SK-N-SH (cell line): ENCODE measurements around the gene CFAP221. TPM values are rescaled to one million over a fixed set of nuclear protein-coding genes. Genes with fewer than 3 reads are reported as not detected.

Experiments used
- CTCF ChIA-PET: fragments of 300-600, 350-600 bp; formaldehyde crosslinking; extraction: SDS; loops from one replicate; lab custom pipeline; 2021; lab: Yijun Ruan, JAX
- POLR2A ChIA-PET: fragments of 350-600 bp; sonication (Branson Sonifier 250); formaldehyde crosslinking; extraction: SDS; loops from one replicate; lab custom pipeline; 2020; ENCODE audit warnings: antibody characterized with exemption, inconsistent platforms; lab: Yijun Ruan, JAX
- DNase-seq: peaks from one replicate; pipeline ENCODE4 v3.0.0; 2012
- H2AFZ ChIP-seq: fragments of 200-600 bp; sonication (generic); 2 replicates; pipeline ENCODE4 v1.8.1; 2016; ENCODE audit warnings: antibody characterized with exemption, mild to moderate bottlenecking, low read depth
- H3F3A ChIP-seq: fragments of 200-600 bp; sonication (generic); replicated peaks from 2 replicates; pipeline ENCODE3; 2016; ENCODE audit warnings: antibody characterized with exemption, mild to moderate bottlenecking; ENCODE audit not compliant: insufficient read depth
- H3K27ac ChIP-seq, 2 experiments: fragments of 200-500 bp in 1 of 2; fragments of 200-600 bp in 1 of 2; sonication (Bioruptor generic) in 1 of 2; sonication (generic), shearing (Covaris generic) in 1 of 2; 2 replicates each; pipeline versions ENCODE4 v1.5.1 to v1.6.1; 2014 to 2016; ENCODE audit warnings: low read depth in 2 of 2, inconsistent platforms in 1 of 2, low read length in 1 of 2, mild to moderate bottlenecking in 1 of 2, mixed read lengths in 1 of 2
- H3K27me3 ChIP-seq: fragments of 200-600 bp; sonication (generic), shearing (Covaris generic); 2 replicates; pipeline ENCODE4 v1.6.1; 2016; ENCODE audit warnings: mixed run types; ENCODE audit not compliant: insufficient read depth
- H3K36me3 ChIP-seq, 2 experiments: fragments of 200-500 bp in 1 of 2; fragments of 200-600 bp in 1 of 2; sonication (Bioruptor generic) in 1 of 2; sonication (generic) in 1 of 2; replicated peaks in 1 of 2; 2 replicates each; pipeline versions ENCODE3 to v1.5.1; 2014 to 2016; ENCODE audit warnings: low read length in 1 of 2, mild to moderate bottlenecking in 1 of 2; ENCODE audit not compliant: insufficient read depth in 2 of 2, control insufficient read depth in 1 of 2
- H3K4me1 ChIP-seq, 2 experiments: fragments of 200-500 bp in 1 of 2; fragments of 200-600 bp in 1 of 2; sonication (Bioruptor generic) in 1 of 2; sonication (generic), shearing (Covaris generic) in 1 of 2; 2 replicates each; pipeline versions ENCODE4 v1.5.1 to v1.6.1; 2014 to 2016; ENCODE audit warnings: low read depth in 1 of 2, low read length in 1 of 2, mixed run types in 1 of 2; ENCODE audit not compliant: insufficient read depth in 2 of 2, control insufficient read depth in 1 of 2
- H3K4me2 ChIP-seq: fragments of 200-600 bp; sonication (generic), shearing (Covaris generic); 2 replicates; pipeline ENCODE4 v1.6.1; 2017; ENCODE audit warnings: mixed run types
- H3K4me3 ChIP-seq, 2 experiments: fragments of 200-500 bp in 1 of 2; fragments of 200-600 bp in 1 of 2; sonication (Bioruptor generic) in 1 of 2; sonication (generic), shearing (Covaris generic) in 1 of 2; 2 replicates each; pipeline versions ENCODE4 v1.5.1 to v1.8.1; 2014 to 2016; ENCODE audit warnings: low read depth in 2 of 2, inconsistent platforms in 1 of 2, low read length in 1 of 2, mild to moderate bottlenecking in 1 of 2, mixed read lengths in 1 of 2, moderate library complexity in 1 of 2
- H3K79me2 ChIP-seq: fragments of 200-600 bp; sonication (generic); 2 replicates; pipeline ENCODE4 v1.8.1; 2017; ENCODE audit warnings: mild to moderate bottlenecking; ENCODE audit not compliant: insufficient read depth
- H3K9ac ChIP-seq: fragments of 200-600 bp; sonication (generic); 2 replicates; pipeline ENCODE4 v1.6.1; 2017; ENCODE audit warnings: mixed run types
- H3K9me2 ChIP-seq: fragments of 200-600 bp; sonication (generic); 2 replicates; pipeline ENCODE4 v1.6.1; 2017; ENCODE audit warnings: mixed run types
- H3K9me3 ChIP-seq: fragments of 200-600 bp; sonication (generic); 2 replicates; pipeline ENCODE4 v1.6.1; 2017; ENCODE audit warnings: mixed run types, mild to moderate bottlenecking, moderate library complexity
- H4K20me1 ChIP-seq: fragments of 200-600 bp; sonication (generic); 2 replicates; pipeline ENCODE4 v1.6.1; 2017; ENCODE audit warnings: mild to moderate bottlenecking, mixed run types; ENCODE audit not compliant: insufficient read depth
- CTCF ChIP-seq: fragments of 200-600 bp; sonication (generic); IDR thresholded peaks from 2 replicates; pipeline ENCODE4 v1.6.1; 2017; ENCODE audit warnings: antibody characterized with exemption, mild to moderate bottlenecking, moderate library complexity
- EP300 ChIP-seq, 2 experiments: IDR thresholded peaks; 2 replicates each; pipeline versions ENCODE4 v1.4.0 to v1.6.1; 2012; ENCODE audit warnings: borderline replicate concordance in 1 of 2, low read depth in 1 of 2, low read length in 1 of 2
- FOXM1 ChIP-seq: IDR thresholded peaks from 2 replicates; pipeline ENCODE4 v1.4.0; 2012; ENCODE audit warnings: low read depth, mild to moderate bottlenecking
- IRF3 ChIP-seq: fragments of 150-350 bp; IDR thresholded peaks from 2 replicates; pipeline ENCODE4 v1.6.1; 2016; ENCODE audit warnings: mild to moderate bottlenecking, low read depth, low read length
- MAX ChIP-seq: IDR thresholded peaks from 2 replicates; pipeline ENCODE4 v1.4.0; 2012; ENCODE audit warnings: low read depth
- MEF2A ChIP-seq: IDR thresholded peaks from 2 replicates; pipeline ENCODE4 v1.4.0; 2012; ENCODE audit warnings: low read depth, borderline replicate concordance
- MXI1 ChIP-seq: IDR thresholded peaks from 2 replicates; pipeline ENCODE4 v1.6.1; 2012; ENCODE audit warnings: mild to moderate bottlenecking, low read depth, low read length, improper control_type of control experiment
- NFIC ChIP-seq: IDR thresholded peaks from 2 replicates; pipeline ENCODE4 v1.4.0; 2012; ENCODE audit warnings: borderline replicate concordance
- NRF1 ChIP-seq: IDR thresholded peaks from 2 replicates; pipeline ENCODE4 v1.6.1; 2012; ENCODE audit warnings: low read depth, mild to moderate bottlenecking, low read length
- RAD21 ChIP-seq: IDR thresholded peaks from 2 replicates; pipeline ENCODE4 v1.6.1; 2012; ENCODE audit warnings: mild to moderate bottlenecking, low read length
- RCOR1 ChIP-seq: fragments of 150-350 bp; IDR thresholded peaks from 2 replicates; pipeline ENCODE4 v1.6.1; 2017; ENCODE audit warnings: antibody characterized with exemption, low read length
- SMC3 ChIP-seq: IDR thresholded peaks from 2 replicates; pipeline ENCODE4 v1.6.1; 2012; ENCODE audit warnings: low read depth, low read length, improper control_type of control experiment
- TAF1 ChIP-seq: IDR thresholded peaks from 2 replicates; pipeline ENCODE4 v1.6.1; 2012; ENCODE audit warnings: low read depth, mild to moderate bottlenecking, low read length, moderate library complexity, borderline replicate concordance
- USF1 ChIP-seq: IDR thresholded peaks from 2 replicates; pipeline ENCODE4 v1.4.0; 2012; ENCODE audit warnings: low read depth, borderline replicate concordance
- USF2 ChIP-seq: fragments of 150-350 bp; IDR thresholded peaks from 2 replicates; pipeline ENCODE4 v1.6.1; 2017; ENCODE audit warnings: antibody characterized with exemption, low read length, low read depth, borderline replicate concordance
- YY1 ChIP-seq: IDR thresholded peaks from 2 replicates; pipeline ENCODE4 v1.4.0; 2012; ENCODE audit warnings: low read depth, mild to moderate bottlenecking
- ZBTB33 ChIP-seq: IDR thresholded peaks from 2 replicates; pipeline ENCODE4 v1.4.0; 2012; ENCODE audit warnings: low read depth, borderline replicate concordance
- WGBS: methylation state at CpG from one replicate; pipeline ENCODE4 v1.1.6; 2017; ENCODE audit warnings: low lambda C conversion rate; 5-methylcytosine and 5-hydroxymethylcytosine counted together
- polyA plus RNA-seq, 3 experiments: library from polyadenylated mRNA; depleted of rRNA; stranded (reverse); fragments of >200 nt; gene quantifications; 2 replicates each; pipeline ENCODE4 v1.2.3, GENCODE V29; 2012

The CFAP221 gene
- polyA plus RNA-seq, 1 of the 3 experiments (the other 2 are of a cell fraction) = 0.12 TPM

- Histone ChIP-seq H3K4me1 (peaks cover 10 to 38% of the 10 kb centered on the region in 2 experiments; a peak in 3 of 4 replicates), H3K9me3 (no peaks in the 10 kb centered on the region), H2AFZ (no peak overlapping the region), H3K4me2 (no peak overlapping the region), H3F3A (peaks cover 7% of the 10 kb centered on the region), H3K36me3 (peaks cover 5 to 12% of the 10 kb centered on the region in 2 experiments), H3K9ac (no peak overlapping the region), H3K79me2 (peaks cover 19% of the 10 kb centered on the region), H3K4me3 (no peak overlapping the region), H3K27me3 (no peaks in the 10 kb centered on the region; the same call in 1 of the 2 replicates), H3K27ac (no peak overlapping the region), H4K20me1 (0 out of 2 replicates have a peak, but pooled peaks cover 6% of the 10 kb centered on the region), H3K9me2 (no peaks in the 10 kb centered on the region)
- ChIA-PET POLR2A (no interaction called here), CTCF (interaction anchor here (0.7 to 2.4 kb wide), 2 partner anchors 22 to 40 kb away, joined by 3 to 7 read pairs; no protein-coding TSS in a partner anchor)
- no peak for DNase-seq
- TF ChIP-seq USF2 (no peak), TAF1 (no peak), RCOR1 (no peak), USF1 (no peak)
- WGBS = 87% methylated on average over 13 of the region's 25 CpGs
Measured at GRCh38 chr2:119681203-119681867, 137.1 kb downstream of the CFAP221 start.

GRCh38 chr2:119681868-119682220, 137.6 kb downstream of the CFAP221 start:
- Histone ChIP-seq H3K4me2 (no peak overlapping the region), H3K27ac (no peak overlapping the region), H2AFZ (no peak overlapping the region), H3K36me3 (peaks cover 5 to 12% of the 10 kb centered on the region in 2 experiments), H3K9me3 (no peaks in the 10 kb centered on the region), H3K27me3 (no peaks in the 10 kb centered on the region; the same call in 1 of the 2 replicates), H3F3A (peaks cover 7% of the 10 kb centered on the region), H3K79me2 (peaks cover 19% of the 10 kb centered on the region), H3K9me2 (no peaks in the 10 kb centered on the region), H4K20me1 (0 out of 2 replicates have a peak, but pooled peaks cover 6% of the 10 kb centered on the region), H3K4me3 (no peak overlapping the region), H3K9ac (no peak overlapping the region), H3K4me1 (peaks cover 10 to 38% of the 10 kb centered on the region in 2 experiments; a peak in 3 of 4 replicates)
- WGBS = 61% methylated on average over 4 of the region's 4 CpGs
- CTCF ChIA-PET = interaction anchor here (0.7 to 2.4 kb wide), 2 partner anchors 22 to 40 kb away, joined by 3 to 7 read pairs; no protein-coding TSS in a partner anchor
- no peak for DNase-seq
- POLR2A ChIA-PET = interaction anchor here (0.6 kb wide), 1 partner anchor 495 kb away, joined by 3 read pairs; no protein-coding TSS in a partner anchor
- TF ChIP-seq NRF1 (no peak), NFIC (no peak), SMC3 (no peak), MAX (no peak), CTCF (no peak), MEF2A (no peak), RCOR1 (no peak), MXI1 (no peak), EP300 (IDR thresholded peaks at IDR 0.05; ENCODE audit: borderline replicate concordance in 1 of 2, low read depth in 1 of 2, low read length in 1 of 2) (no peak), TAF1 (no peak), RAD21 (no peak), FOXM1 (no peak), IRF3 (no peak), ZBTB33 (no peak), YY1 (no peak)
